Measurements from ENCODE around the gene NTF3. TPM values are rescaled to one million over a fixed set of nuclear protein-coding genes. Genes with fewer than 3 reads are reported as not detected.

NTF3 gene
- total and polyA plus RNA-seq, 10 donors: 0.72 to 5.8 (median 2.7) TPM; not detected in 1

DNA sequence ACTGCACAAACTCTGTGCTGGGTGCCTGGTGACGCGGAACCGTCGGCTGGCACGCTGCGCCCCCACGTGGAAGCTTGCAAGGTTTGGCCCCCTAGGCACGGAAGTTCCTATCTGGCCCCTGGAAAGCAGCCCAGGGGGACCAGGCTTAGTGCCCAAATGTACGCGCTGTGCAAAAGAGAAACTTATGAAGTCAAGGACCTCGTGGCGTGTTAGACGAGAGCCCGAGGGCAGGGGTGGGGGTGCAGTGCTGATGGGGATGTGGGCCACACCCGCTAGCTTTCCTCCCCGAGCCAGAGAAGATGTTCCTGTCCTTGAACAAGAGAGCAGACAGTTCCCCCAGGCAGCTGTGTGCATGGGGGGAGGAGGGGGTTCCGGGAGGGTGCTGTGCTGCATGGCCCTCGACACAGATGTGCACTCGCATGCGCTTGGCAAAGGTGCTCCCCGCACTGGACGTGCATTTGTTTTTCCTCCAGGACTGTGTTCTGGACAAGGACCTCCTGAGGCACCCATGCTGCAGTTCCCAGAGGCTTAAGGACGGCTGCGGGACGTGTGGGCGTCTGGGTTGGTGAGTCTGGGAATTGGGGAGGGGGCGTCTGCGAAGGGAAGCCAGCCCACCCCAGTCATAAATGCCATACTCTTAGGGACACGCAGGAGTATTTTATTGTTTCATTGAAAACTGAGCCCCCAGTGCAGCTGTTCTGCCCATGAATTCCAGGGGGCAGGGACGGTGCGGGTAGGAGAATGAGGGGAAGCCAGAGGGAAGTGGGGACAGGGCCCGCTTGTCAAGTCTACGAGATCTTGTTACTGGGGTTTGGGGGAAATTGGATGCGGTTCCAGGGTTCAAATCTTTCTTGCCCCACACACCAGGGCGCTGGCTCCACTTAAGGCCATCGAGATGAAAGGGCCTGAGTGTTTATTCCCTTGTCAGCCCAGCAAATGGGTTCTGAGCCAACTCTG, 80.0 kb downstream of the NTF3 start:
- peak; percentile 81 for DNase-seq
- TF ChIP-seq POLR2AphosphoS5 (IDR thresholded peaks at IDR 0.05): peak; percentile 49 to 71 (median 68)
- TF ChIP-seq, protein P1, sequence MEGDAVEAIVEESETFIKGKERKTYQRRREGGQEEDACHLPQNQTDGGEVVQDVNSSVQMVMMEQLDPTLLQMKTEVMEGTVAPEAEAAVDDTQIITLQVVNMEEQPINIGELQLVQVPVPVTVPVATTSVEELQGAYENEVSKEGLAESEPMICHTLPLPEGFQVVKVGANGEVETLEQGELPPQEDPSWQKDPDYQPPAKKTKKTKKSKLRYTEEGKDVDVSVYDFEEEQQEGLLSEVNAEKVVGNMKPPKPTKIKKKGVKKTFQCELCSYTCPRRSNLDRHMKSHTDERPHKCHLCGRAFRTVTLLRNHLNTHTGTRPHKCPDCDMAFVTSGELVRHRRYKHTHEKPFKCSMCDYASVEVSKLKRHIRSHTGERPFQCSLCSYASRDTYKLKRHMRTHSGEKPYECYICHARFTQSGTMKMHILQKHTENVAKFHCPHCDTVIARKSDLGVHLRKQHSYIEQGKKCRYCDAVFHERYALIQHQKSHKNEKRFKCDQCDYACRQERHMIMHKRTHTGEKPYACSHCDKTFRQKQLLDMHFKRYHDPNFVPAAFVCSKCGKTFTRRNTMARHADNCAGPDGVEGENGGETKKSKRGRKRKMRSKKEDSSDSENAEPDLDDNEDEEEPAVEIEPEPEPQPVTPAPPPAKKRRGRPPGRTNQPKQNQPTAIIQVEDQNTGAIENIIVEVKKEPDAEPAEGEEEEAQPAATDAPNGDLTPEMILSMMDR (IDR thresholded peaks at IDR 0.05 in 8 of 11, conservative IDR thresholded peaks at IDR 0.05 in 3 of 11): peak in 9 of 11 experiments; percentile 14 to 65 (median 49)
- no peak for TF ChIP-seq POLR2A (IDR thresholded peaks at IDR 0.05)
- peaks cover 0 to 17% (median 0%) of the 10 kb centered on the region in 7 donors for H3K27me3 ChIP-seq (replicated peaks in 1 of 7)
- 35 to 47% (median 43%) methylated on average over 29 to 36 of the region's 36 CpGs for WGBS, 5 donors
- peaks cover 0 to 32% (median 20%) of the 10 kb centered on the region in 6 donors for H3K4me1 ChIP-seq
- H3K9me3 ChIP-seq: no peaks in the 10 kb centered on the region
- H3K27ac ChIP-seq: peak overlapping the region in 1 of 8 donors; percentile 12
- H3K4me3 ChIP-seq: no peak overlapping the region
- H3K36me3 ChIP-seq: no peaks in the 10 kb centered on the region
- intact Hi-C loops (cut with DNase I; ENCODE audit: low total_unique reads): no loop called here

DNA sequence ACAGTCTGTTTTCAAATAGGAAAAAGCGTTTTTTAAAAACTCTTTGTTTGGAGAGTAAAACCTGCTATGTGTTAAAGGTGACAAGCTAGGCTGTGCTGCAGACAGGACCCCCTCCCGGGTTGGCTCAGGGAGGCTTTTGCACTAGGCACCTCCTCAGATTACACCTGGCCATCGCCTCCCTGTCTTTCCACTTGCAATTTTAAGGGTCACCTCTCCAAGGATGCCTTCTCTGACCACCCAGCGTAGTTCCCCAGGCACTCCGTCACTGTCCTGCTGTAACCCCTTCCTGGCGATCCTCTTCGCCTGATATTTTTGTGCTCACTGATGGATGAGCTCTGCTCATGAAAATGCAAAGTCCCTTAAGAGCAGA, 80.7 kb downstream of the NTF3 start:
- H3K4me3 ChIP-seq: no peak overlapping the region
- no peaks in the 10 kb centered on the region for H3K36me3 ChIP-seq
- 69 to 82% (median 80%) methylated on average over 7 of the region's 7 CpGs for WGBS, 5 donors
- no peak for DNase-seq
- no peak for TF ChIP-seq POLR2AphosphoS5 (IDR thresholded peaks at IDR 0.05)
- TF ChIP-seq, protein P1 (IDR thresholded peaks at IDR 0.05 in 8 of 11, conservative IDR thresholded peaks at IDR 0.05 in 3 of 11): no peak
- no peak for TF ChIP-seq POLR2A (IDR thresholded peaks at IDR 0.05)
- intact Hi-C loops (cut with DNase I; ENCODE audit: low total_unique reads): no loop called here
- peaks cover 0 to 17% (median 0%) of the 10 kb centered on the region in 7 donors for H3K27me3 ChIP-seq (replicated peaks in 1 of 7)
- no peaks in the 10 kb centered on the region for H3K9me3 ChIP-seq
- peak overlapping the region in 1 of 8 donors; percentile 12 for H3K27ac ChIP-seq
- H3K4me1 ChIP-seq: peaks cover 0 to 32% (median 20%) of the 10 kb centered on the region in 6 donors

DNA sequence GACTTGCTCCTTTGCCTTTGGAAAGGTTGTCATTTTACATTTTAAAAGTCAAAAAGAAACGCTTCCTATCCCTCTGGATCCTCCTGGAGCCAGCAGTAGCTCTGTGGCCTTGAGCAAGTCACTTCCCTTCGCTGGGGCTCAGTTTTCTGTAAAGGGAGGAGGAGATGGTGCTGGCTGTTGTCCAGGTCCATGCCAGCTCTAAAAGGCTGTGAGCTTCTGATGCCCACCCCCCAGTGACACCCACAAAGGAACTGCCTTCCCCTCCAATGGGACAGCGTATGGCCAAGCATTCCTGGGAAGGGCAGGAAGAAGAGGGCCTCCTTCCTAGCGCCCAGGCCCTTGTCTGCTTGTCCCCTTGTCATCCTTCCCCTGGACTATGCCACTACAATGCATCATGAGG, 81.5 kb downstream of the NTF3 start:
- TF ChIP-seq, protein P1 (IDR thresholded peaks at IDR 0.05 in 8 of 11, conservative IDR thresholded peaks at IDR 0.05 in 3 of 11): no peak
- TF ChIP-seq POLR2AphosphoS5 (IDR thresholded peaks at IDR 0.05): no peak
- no peak for TF ChIP-seq POLR2A (IDR thresholded peaks at IDR 0.05)
- H3K9me3 ChIP-seq: no peaks in the 10 kb centered on the region
- peaks cover 0 to 32% (median 20%) of the 10 kb centered on the region in 6 donors for H3K4me1 ChIP-seq
- WGBS, 5 donors: 70 to 77% (median 72%) methylated on average over 4 of the region's 4 CpGs
- H3K4me3 ChIP-seq: no peak overlapping the region
- H3K27me3 ChIP-seq (replicated peaks in 1 of 7): peaks cover 0 to 17% (median 0%) of the 10 kb centered on the region in 7 donors
- no peak overlapping the region for H3K27ac ChIP-seq
- no peaks in the 10 kb centered on the region for H3K36me3 ChIP-seq
- intact Hi-C loops (cut with DNase I; ENCODE audit: low total_unique reads): no loop called here
- DNase-seq: no peak

DNA sequence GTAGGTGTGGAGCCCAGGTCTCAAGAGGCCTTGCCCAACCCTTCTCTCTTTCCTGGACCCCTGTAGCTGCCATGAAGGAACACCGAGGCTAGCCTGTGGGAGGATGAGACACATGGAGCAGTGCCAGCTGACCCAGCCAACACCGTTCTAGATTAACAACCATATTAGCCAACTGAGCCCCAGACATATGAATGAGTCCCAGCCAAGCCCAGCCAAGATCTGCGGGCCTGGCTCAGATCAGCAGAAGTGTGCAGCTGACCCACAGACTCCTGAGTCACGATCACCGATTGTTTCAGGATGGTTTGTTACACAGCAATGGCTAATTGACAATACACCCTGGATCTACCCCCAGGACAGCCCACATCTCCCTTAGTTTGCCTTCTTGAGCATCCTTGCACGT, 82.1 kb downstream of the NTF3 start:
- peaks cover 0 to 32% (median 20%) of the 10 kb centered on the region in 6 donors for H3K4me1 ChIP-seq
- no peak overlapping the region for H3K4me3 ChIP-seq
- no peak overlapping the region for H3K27ac ChIP-seq
- DNase-seq: no peak
- peaks cover 0 to 17% (median 0%) of the 10 kb centered on the region in 7 donors for H3K27me3 ChIP-seq (replicated peaks in 1 of 7)
- 79 to 89% (median 86%) methylated on average over 6 of the region's 6 CpGs for WGBS, 5 donors
- TF ChIP-seq, protein P1 (IDR thresholded peaks at IDR 0.05 in 8 of 11, conservative IDR thresholded peaks at IDR 0.05 in 3 of 11): no peak
- TF ChIP-seq POLR2A (IDR thresholded peaks at IDR 0.05) (no peak), POLR2AphosphoS5 (IDR thresholded peaks at IDR 0.05) (no peak)
- no peaks in the 10 kb centered on the region for H3K9me3 ChIP-seq
- intact Hi-C loops (cut with DNase I; ENCODE audit: low total_unique reads): no loop called here
- H3K36me3 ChIP-seq: no peaks in the 10 kb centered on the region

Data from spleen (tissue), 11 donors.